Nephron (organoid): ENCODE measurements around the gene UGT1A10.

Source experiments
- H3K27ac Mint-ChIP-seq, 3 experiments: 2 replicates each; pipeline ENCODE4 v1.8.0; 2020; ENCODE audit warnings: mixed read lengths in 3 of 3, mild to moderate bottlenecking in 2 of 3, moderate library complexity in 1 of 3
- H3K27me3 Mint-ChIP-seq: 2 replicates; pipeline ENCODE4 v1.8.0; 2021; ENCODE audit warnings: low read depth, mild to moderate bottlenecking, moderate library complexity, mixed read lengths
- H3K36me3 Mint-ChIP-seq: 2 replicates; pipeline ENCODE4 v1.8.0; 2020; ENCODE audit warnings: low read depth, mixed read lengths
- H3K4me1 Mint-ChIP-seq: 2 replicates; pipeline ENCODE4 v1.8.0; 2020; ENCODE audit warnings: mixed read lengths
- H3K4me3 Mint-ChIP-seq, 3 experiments: 2 replicates each; pipeline ENCODE4 v1.8.0; 2020; ENCODE audit warnings: mild to moderate bottlenecking in 3 of 3, mixed read lengths in 3 of 3, moderate library complexity in 2 of 3
- H3K9me3 Mint-ChIP-seq: 2 replicates; pipeline ENCODE4 v1.8.0; 2020; ENCODE audit warnings: mixed read lengths
- TF ChIP-seq, protein P1 (sequence below), 3 experiments: fragments of 200-600 bp; sonication (generic); IDR thresholded peaks; one replicate each; pipeline ENCODE4 v1.5.0; 2021; ENCODE audit warnings: antibody characterized with exemption in 3 of 3; ENCODE audit not compliant: unreplicated experiment in 3 of 3

Gene UGT1A10

DNA sequence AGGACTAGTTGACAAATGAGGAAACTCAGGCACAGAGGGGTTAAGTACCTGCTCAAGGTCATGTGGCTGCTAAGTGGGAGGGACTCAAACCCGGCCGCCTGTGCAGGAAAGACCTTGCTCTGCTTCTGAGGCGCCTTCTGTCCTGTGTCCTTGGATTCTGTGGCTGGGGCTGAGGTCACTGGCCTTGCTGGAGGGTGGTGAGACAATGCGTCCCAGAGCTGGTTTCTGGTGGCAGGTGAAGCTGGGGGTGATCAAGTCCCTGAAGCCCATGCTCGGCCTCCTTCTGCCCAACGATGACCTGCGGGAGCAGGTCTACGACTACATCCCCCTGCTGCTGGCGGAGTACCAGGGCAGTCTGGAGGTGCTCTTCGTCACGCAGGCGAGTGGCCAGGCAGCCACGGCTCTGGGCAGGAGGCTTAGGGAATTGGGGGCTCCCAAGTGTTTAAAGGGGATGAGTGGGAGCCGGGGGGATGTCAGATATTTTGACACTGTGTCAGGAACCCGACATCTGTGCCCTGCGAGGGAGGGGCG is 157.9 kb downstream of the UGT1A10 start:
- Mint-ChIP-seq H3K36me3 (no peaks in the 10 kb centered on the region), H3K4me3 (no peak overlapping the region), H3K27me3 (peaks cover 17% of the 10 kb centered on the region), H3K4me1 (no peaks in the 10 kb centered on the region), H3K9me3 (no peaks in the 10 kb centered on the region), H3K27ac (no peak overlapping the region)
- TF ChIP-seq, protein P1, sequence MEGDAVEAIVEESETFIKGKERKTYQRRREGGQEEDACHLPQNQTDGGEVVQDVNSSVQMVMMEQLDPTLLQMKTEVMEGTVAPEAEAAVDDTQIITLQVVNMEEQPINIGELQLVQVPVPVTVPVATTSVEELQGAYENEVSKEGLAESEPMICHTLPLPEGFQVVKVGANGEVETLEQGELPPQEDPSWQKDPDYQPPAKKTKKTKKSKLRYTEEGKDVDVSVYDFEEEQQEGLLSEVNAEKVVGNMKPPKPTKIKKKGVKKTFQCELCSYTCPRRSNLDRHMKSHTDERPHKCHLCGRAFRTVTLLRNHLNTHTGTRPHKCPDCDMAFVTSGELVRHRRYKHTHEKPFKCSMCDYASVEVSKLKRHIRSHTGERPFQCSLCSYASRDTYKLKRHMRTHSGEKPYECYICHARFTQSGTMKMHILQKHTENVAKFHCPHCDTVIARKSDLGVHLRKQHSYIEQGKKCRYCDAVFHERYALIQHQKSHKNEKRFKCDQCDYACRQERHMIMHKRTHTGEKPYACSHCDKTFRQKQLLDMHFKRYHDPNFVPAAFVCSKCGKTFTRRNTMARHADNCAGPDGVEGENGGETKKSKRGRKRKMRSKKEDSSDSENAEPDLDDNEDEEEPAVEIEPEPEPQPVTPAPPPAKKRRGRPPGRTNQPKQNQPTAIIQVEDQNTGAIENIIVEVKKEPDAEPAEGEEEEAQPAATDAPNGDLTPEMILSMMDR (IDR thresholded peaks at IDR 0.05; ENCODE audit: unreplicated experiment in 3 of 3): no peak

DNA sequence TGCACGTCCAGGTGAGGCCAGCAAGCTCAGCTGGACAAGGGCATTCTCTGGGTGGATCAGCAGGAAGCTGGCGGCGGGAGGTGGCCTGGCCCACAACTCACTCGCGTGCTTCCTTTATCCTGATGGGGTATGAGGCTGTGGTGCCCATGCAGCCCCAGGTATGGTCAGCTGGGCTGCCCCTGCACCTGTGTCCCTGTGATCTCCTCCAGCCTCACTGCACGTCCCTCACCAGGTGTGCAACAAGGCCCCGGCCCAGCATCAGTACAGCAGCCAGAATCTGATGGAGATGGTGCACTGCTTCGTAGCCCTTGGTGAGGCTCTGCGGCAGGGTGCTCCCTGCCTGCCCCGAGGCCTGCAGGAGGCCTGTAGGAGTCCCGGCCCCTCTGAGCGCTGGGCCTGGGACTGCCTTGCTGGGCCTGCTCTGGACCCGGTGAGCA is 159.5 kb downstream of the UGT1A10 start:
- no peak overlapping the region for H3K4me3 Mint-ChIP-seq
- H3K9me3 Mint-ChIP-seq: peaks cover 4% of the 10 kb centered on the region
- TF ChIP-seq, protein P1 (IDR thresholded peaks at IDR 0.05; ENCODE audit: unreplicated experiment in 3 of 3): no peak
- H3K27ac Mint-ChIP-seq: no peak overlapping the region
- peaks cover 13% of the 10 kb centered on the region for H3K27me3 Mint-ChIP-seq
- no peaks in the 10 kb centered on the region for H3K36me3 Mint-ChIP-seq
- no peaks in the 10 kb centered on the region for H3K4me1 Mint-ChIP-seq

DNA sequence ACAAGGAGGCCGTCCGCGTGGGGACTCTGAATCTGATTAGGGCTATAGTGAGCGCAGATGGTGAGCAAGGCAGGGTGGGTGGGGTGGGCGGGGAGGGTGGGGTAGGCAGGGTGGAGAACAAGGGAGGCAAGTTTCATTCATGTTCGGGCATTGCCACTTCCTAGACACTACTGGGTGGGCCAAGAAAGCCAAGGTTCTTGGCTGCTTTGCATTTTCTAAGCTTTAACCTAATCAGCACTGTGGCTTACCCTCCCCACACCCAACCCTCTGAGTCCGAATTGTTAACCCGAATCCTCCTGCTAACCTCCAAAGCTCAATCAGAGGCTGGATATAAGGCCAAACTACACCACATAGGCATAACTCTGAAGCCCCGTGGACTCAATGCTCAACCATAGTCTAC is 160.0 kb downstream of the UGT1A10 start:
- TF ChIP-seq, protein P1 (IDR thresholded peaks at IDR 0.05; ENCODE audit: unreplicated experiment in 3 of 3): no peak
- Mint-ChIP-seq H3K9me3 (peaks cover 4% of the 10 kb centered on the region), H3K4me1 (no peaks in the 10 kb centered on the region), H3K27ac (no peak overlapping the region), H3K4me3 (no peak overlapping the region), H3K36me3 (no peaks in the 10 kb centered on the region), H3K27me3 (peaks cover 9% of the 10 kb centered on the region)

DNA sequence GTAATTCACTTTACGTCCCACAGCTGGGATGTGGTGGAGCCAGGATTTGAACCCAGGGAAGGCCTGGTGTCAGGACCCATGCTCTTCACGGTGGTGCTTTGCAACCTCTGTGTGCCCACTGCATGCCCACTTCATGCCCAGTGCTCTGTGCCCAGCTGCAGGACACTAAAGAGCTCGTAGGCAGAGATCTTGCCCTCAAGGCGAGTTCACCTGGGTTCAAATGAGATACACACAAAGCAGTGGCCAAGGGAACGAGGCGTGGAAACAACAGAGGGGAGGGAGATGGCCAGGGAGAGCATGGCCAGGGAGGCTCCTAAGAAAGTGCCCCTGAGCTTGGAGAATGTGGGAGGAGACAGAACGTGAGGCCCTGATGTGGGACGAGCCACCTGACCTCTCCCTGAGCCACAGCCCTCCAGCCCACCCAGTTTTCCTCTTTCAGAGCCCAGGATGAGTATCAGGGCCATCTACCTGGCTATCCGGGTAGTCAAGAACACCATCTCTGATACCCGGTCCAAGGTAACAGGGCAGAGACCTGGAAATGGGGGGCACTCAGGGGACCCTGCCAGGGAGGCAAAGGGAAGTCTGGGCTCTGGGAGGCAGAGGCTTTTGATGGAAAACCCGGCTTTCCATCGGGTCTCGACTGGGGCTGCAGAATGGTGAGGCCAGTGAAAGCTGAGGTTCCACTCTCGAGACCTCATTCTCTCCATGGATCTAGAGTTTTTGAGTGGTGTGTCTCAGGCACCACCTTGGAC is 162.3 kb downstream of the UGT1A10 start:
- no peak overlapping the region for H3K4me3 Mint-ChIP-seq
- peaks cover 4% of the 10 kb centered on the region for H3K9me3 Mint-ChIP-seq
- H3K36me3 Mint-ChIP-seq: no peaks in the 10 kb centered on the region
- no peak overlapping the region for H3K27ac Mint-ChIP-seq
- no peaks in the 10 kb centered on the region for H3K4me1 Mint-ChIP-seq
- TF ChIP-seq, protein P1 (IDR thresholded peaks at IDR 0.05; ENCODE audit: unreplicated experiment in 3 of 3): no peak
- H3K27me3 Mint-ChIP-seq: peaks cover 16% of the 10 kb centered on the region

DNA sequence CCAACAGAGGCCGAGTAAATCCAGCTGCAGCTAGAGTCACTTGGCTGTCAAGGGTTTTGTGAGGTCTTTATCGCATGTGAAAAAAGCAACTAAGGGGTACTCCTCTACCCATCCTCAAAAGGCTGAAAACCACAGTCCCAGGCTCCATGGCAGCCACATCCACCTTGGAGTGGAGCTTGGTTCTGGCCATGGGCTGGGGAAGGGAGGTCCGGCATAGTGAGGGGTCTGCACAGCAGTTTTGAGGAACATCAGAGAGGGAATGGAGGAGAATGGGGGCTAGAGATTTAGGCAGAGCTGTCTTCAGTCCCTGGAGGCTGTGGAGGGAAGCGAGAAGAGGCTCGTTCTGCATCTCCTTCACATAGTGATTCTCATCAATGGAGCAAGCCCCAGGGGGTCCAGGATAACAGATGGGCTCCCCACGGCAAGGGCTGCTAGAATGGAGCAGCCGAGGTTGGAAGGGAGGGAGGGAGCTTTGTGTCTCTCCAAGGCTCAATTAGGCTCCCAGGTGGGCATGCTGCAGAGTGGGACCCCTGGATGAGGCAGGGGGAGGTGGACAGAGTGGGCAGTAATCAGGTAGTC is 162.9 kb downstream of the UGT1A10 start:
- Mint-ChIP-seq H3K36me3 (no peaks in the 10 kb centered on the region), H3K4me3 (no peak overlapping the region), H3K27ac (no peak overlapping the region), H3K9me3 (peaks cover 4% of the 10 kb centered on the region), H3K4me1 (no peaks in the 10 kb centered on the region), H3K27me3 (peaks cover 16% of the 10 kb centered on the region)
- TF ChIP-seq, protein P1 (IDR thresholded peaks at IDR 0.05; ENCODE audit: unreplicated experiment in 3 of 3): no peak
